ENCODE data around the gene SLCO1C1.

The SLCO1C1 gene

DNA sequence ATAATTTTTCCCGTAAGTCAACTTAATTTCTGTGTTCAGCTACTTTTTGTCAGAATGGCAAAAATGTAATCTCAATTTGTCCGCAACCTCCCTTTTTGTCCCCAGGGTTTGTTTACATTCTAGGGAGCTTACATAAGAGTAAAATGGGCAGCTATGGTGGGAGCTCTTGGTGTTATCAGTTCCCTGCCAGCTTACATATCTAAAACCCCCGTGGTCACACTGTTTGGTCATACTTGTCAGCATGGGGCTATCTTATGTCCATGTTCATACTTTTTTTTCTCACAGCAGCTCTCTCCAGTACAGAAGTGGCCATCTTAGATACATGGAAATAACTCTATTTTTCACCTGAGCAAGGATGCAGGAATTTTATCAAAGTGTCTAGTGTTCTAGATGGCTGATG lies 16.7 kb downstream of the SLCO1C1 start:
- H4K20me1 ChIP-seq (ENCODE audit: insufficient read depth, low read length), result no peaks in the 10 kb centered on the region
- H3K27ac ChIP-seq (ENCODE audit: low read depth, low read length, poor library complexity, severe bottlenecking), result no peak overlapping the region
- TF ChIP-seq CTCF (IDR thresholded peaks at IDR 0.05; ENCODE audit: low read length) (no peak), EZH2 (IDR thresholded peaks at IDR 0.05; ENCODE audit: borderline replicate concordance, low read length) (no peak)
- no peak overlapping the region for H3K4me2 ChIP-seq (ENCODE audit: low read length)
- no peaks in the 10 kb centered on the region for H3K36me3 ChIP-seq (ENCODE audit: insufficient read depth, low read length)
- H3K9me2 ChIP-seq (ENCODE audit: low read depth, low read length), result no peaks in the 10 kb centered on the region
- no peaks in the 10 kb centered on the region for H3K4me1 ChIP-seq (ENCODE audit: insufficient read depth, low read length, severe bottlenecking)
- H3K4me3 ChIP-seq (ENCODE audit: low read depth, low read length, poor library complexity, severe bottlenecking), result no peak overlapping the region
- no peaks in the 10 kb centered on the region for H3K9me3 ChIP-seq (ENCODE audit: low read length)
- no peak overlapping the region for H3K9ac ChIP-seq (ENCODE audit: low read length)
- H3K27me3 ChIP-seq (ENCODE audit: insufficient read depth, low read length), result no peaks in the 10 kb centered on the region
- H3K79me2 ChIP-seq (ENCODE audit: insufficient read depth, low read length), result no peaks in the 10 kb centered on the region
- no peaks in the 10 kb centered on the region for H3F3A ChIP-seq (ENCODE audit: insufficient read depth, low read length)
- no peak overlapping the region for H2AFZ ChIP-seq (ENCODE audit: low read length)

DNA sequence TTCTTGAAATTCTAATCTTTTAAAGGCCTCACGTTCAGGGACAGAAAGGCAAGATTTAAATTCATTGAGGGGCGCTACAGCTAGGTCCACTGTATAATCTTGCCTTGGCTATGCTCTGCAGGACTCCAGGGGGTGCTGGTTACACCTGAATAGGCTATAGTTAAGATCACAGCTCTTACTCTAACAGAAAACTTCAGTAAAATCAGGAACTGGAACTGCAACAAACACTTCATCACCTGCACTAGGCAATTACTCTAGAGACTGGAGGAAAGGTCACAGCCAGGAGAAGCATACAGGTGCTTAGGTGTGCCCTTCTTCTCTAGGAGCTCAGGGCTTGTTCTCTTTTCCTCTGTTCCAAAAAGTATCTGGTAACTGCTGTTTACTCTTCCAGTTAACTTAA lies 20.9 kb downstream of the SLCO1C1 start:
- Histone ChIP-seq H3K36me3 (ENCODE audit: insufficient read depth, low read length) (no peaks in the 10 kb centered on the region), H2AFZ (ENCODE audit: low read length) (no peak overlapping the region), H3K9me3 (ENCODE audit: low read length) (no peaks in the 10 kb centered on the region), H3K9me2 (ENCODE audit: low read depth, low read length) (no peaks in the 10 kb centered on the region), H3F3A (ENCODE audit: insufficient read depth, low read length) (no peaks in the 10 kb centered on the region), H3K79me2 (ENCODE audit: insufficient read depth, low read length) (no peaks in the 10 kb centered on the region), H3K9ac (ENCODE audit: low read length) (no peak overlapping the region), H3K4me2 (ENCODE audit: low read length) (no peak overlapping the region), H3K4me3 (ENCODE audit: low read depth, low read length, poor library complexity, severe bottlenecking) (no peak overlapping the region), H4K20me1 (ENCODE audit: insufficient read depth, low read length) (no peaks in the 10 kb centered on the region), H3K27ac (ENCODE audit: low read depth, low read length, poor library complexity, severe bottlenecking) (no peak overlapping the region), H3K4me1 (ENCODE audit: insufficient read depth, low read length, severe bottlenecking) (no peaks in the 10 kb centered on the region), H3K27me3 (ENCODE audit: insufficient read depth, low read length) (no peaks in the 10 kb centered on the region)
- TF ChIP-seq CTCF (IDR thresholded peaks at IDR 0.05; ENCODE audit: low read length) (peak; percentile 22; the same call in 1 of the 2 replicates), EZH2 (IDR thresholded peaks at IDR 0.05; ENCODE audit: borderline replicate concordance, low read length) (no peak)

GRCh38 chr12:20716985-20717384 lies 21.9 kb downstream of the SLCO1C1 start:
- Histone ChIP-seq H4K20me1 (ENCODE audit: insufficient read depth, low read length) (no peaks in the 10 kb centered on the region), H3K79me2 (ENCODE audit: insufficient read depth, low read length) (no peaks in the 10 kb centered on the region), H3K4me1 (ENCODE audit: insufficient read depth, low read length, severe bottlenecking) (no peaks in the 10 kb centered on the region), H3K9ac (ENCODE audit: low read length) (no peak overlapping the region), H3K9me3 (ENCODE audit: low read length) (no peaks in the 10 kb centered on the region), H3F3A (ENCODE audit: insufficient read depth, low read length) (no peaks in the 10 kb centered on the region), H3K9me2 (ENCODE audit: low read depth, low read length) (no peaks in the 10 kb centered on the region), H3K27ac (ENCODE audit: low read depth, low read length, poor library complexity, severe bottlenecking) (no peak overlapping the region), H3K4me3 (ENCODE audit: low read depth, low read length, poor library complexity, severe bottlenecking) (no peak overlapping the region), H2AFZ (ENCODE audit: low read length) (no peak overlapping the region), H3K36me3 (ENCODE audit: insufficient read depth, low read length) (no peaks in the 10 kb centered on the region), H3K27me3 (ENCODE audit: insufficient read depth, low read length) (no peaks in the 10 kb centered on the region), H3K4me2 (ENCODE audit: low read length) (no peak overlapping the region)
- TF ChIP-seq CTCF (IDR thresholded peaks at IDR 0.05; ENCODE audit: low read length), result no peak

All from OCI-LY1 (cell line).